Muscle of arm (tissue), 12 donors: Measurements from ENCODE around the gene CA10. TPM values are rescaled to one million over a fixed set of nuclear protein-coding genes. Genes with fewer than 3 reads are reported as not detected.

ENCODE experiments used
- DNase-seq: peaks from one replicate; pipeline ENCODE4 v3.0.0-alpha.2; 2013
- polyA plus RNA-seq, 12 donors: library from polyadenylated mRNA; unstranded; fragments of 120-200 nt; gene quantifications; one replicate each; pipeline ENCODE4 v1.2.1, GENCODE V29; 2013; ENCODE audit not compliant: insufficient read length in 12 of 12

Gene CA10
- polyA plus RNA-seq, 12 donors: 2.4 to 9.5 (median 6.5) TPM; not detected in 2

DNA sequence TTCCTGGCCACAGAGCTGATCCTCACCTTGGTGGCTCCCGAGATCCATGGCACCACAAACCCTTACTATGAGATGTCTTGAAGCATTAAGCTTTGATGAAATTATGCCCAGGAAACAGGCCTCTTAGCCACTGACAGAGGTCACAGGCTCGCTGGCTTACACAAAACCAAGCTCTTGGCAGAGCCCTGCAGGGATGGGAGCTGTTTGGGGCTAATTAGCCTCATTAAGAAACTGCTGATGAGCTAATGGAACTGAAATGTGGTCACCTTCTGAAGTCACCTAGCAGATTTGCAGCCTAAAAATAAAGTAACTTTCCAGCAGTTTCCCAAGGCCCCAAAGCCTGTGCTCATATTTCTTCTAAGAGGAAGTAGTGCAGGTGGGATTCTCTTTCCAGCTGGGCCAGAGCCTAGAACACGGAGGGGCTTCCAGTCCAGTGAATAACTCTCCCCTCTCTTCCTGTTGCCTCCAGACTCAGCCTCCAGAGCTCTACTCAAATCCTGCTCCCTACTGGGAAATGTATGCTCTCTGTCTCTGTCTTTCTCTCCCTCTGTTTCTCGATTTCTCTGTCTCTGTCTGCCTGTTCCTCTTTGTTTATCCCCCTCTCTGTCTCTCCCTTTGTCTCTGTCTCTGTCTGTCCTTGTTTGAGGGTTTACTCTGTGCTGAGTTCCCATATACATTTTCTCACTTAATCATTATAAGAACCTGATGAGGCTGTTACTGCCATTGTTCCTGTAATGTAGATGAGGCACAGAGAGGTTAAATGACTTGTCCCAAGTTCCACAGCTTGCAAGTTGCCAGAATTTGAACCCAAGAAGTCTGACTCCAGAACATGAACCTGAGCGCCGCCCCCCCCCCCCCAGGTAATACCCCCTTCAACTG, 338.9 kb downstream of the CA10 start:
- DNase-seq: no peak

DNA sequence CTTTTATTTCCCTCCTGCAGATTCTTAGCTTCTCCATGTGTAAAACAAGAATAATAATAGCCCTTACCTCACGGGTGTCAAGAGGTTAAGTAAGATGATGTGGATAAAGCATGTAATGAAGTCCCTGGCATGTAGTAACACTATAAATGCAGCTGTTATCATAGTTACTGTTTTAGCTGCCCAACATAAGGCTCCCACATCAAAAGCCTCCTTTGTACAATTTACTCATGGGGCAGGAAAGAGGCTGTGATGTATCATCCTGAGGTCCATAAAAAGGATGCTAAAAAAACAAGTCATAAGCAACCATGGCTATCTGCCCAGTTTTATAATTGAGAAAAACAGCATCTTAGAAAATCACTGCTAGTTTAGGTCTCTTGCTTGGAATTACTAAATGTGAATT, 339.7 kb downstream of the CA10 start:
- no peak for DNase-seq

DNA sequence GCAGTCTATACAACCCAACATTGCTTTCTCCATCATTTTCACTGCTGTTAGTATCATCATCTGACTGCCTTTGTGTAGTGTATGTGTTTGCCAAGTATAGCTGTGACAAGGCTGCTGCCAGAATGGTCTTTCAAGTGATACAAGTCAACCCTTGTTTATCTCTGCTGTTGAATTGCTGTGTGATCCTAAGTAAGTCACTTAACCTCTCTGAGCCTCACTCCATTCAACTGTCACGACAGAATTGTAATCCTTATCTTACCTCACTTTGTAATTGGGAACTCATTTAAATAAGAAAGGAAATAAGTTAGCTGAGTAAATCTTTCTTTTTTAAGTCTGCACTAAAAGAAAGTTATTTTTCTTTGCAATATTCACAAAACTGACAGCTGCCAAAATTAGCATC, 340.6 kb downstream of the CA10 start:
- no peak for DNase-seq

DNA sequence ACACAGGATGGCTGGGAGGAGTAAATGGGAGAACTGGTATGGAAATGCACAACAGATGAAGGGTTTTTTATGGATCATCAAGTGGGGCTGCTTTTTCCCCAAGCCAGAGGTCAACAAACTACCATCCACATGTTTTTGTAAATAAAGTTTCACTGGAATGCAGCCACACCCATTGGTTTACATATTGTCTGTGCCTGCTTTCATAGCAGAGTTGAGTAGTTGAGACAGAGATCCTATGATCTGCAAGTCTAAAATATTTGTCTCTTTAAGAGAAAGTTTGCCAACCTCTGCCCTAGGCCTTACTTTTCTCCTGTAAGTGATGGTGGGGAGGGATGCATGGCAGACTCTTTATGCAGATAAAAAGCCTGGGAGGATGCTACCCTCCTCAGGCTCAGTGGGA, 341.4 kb downstream of the CA10 start:
- DNase-seq: no peak

DNA sequence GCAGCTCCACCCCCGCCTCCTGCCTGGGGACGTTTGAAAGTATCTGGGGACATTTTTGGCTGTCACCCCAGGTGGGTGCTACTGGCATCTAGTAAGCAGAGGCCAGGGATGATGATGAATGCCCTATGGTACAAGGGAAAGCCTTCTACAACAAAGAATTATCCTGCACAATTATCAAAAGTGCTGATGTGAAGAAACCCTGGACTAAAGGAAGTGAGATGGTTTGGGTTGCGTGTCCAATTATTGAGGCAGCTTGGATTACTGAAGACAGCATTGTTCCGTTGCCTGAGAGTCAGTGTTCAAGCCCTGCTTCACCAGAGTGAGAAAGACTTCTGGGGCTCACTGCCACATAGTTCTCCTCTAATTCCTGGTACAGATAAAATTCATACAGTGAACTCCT, 343.4 kb downstream of the CA10 start:
- no peak for DNase-seq

DNA sequence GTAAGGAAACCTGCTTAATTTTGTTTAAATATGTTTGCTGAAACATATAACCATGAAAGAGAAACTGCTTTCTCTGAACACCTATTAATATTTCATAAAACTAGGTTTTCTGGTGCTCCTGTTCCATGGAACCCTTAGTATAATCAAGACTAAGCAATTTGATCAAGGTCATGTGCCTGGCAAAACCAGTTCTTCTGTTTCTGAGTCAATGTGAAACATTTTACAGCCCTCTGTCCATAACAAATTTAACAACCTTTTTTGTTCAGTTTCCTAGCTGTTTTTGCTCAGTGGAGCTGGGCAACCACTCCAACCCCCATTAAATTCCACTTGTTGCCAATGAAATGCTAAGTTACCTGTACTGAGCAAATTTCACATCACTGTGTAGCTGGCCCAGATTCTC, 344.0 kb downstream of the CA10 start:
- no peak for DNase-seq

DNA sequence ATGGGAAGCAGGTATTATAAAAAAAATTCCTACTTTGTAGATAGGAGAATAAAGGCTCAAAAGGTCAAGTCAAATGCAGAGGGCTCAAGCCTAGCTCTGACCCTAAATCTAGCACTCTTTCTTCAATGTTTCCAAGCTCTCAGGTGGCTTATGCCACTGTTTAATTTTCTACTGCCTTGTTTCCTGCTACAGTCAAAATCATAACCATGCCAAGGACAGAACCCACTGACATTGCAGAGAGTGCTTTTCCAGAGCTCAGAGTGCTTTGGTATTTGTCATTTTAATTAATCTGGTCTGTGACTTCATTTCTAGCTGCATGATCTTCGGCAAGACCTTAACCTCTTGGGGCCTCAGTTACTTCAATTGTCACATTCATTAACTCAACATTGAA, 344.7 kb downstream of the CA10 start:
- DNase-seq: no peak

DNA sequence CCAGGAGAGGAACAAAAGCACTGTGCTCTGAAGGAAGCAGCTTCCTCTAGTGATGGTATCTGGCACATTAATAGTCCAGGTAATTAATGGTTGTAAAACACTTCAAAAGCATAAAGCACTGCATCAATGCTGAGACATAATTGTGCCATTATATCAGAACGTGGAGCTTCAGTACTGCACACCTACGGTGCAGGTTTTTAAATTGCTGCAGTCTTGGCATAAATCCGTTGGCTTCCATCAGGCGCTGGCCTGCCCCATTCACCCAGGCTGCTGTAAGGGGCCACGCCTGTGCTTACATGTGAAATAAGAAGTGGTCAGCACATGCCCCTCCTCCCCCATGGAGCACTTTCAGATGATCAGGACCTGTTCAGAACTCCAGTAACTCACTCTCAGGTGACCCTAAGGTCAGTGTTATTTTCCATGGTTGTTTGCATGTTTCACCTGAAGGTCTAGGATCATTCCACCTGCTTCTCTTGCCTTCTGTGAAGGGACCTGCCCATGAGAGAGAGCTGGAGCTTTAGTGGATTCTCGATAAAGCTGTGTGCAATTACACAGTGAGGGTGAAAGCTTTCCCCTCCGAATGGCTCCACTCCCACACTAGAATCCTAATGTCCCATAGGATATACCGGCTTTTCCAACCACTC, 345.3 kb downstream of the CA10 start:
- DNase-seq: no peak

DNA sequence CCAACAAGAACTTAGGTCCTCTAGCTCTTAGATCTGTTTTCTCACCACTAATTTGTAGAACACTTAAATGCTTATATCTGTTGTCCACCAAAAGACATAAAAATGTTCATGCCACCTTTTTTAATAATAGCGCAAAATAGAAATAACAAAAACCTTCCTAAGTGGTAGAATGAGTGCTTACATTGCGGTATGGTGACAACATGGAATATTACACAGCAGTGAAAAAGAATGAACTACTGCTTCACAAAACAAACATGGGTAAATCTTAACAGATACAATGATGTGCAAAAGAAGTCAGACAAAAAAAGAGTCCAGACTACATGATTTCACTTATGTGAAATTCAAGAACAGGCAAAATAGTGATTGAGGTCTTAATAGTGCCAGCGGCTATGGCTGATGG, 351.1 kb downstream of the CA10 start:
- DNase-seq: no peak

DNA sequence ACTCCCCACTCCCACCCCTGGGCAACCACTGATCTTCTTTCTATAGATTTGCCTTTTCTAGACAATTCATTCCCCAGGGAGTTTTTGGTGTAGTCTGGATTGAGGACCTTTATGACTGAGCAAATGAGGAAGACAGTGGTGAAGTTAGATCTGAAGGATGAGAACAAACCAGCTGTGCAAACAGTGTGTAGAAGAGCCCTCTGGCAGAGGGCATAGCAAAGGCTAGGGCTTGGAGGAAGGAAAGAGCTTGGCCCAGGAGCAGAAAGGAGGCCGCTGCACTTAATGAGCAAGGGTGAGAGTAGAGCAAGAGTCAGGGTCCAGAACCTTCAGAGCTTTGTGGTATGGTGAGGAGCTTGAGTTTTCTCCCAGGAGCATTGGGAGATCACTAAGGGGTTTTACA, 352.7 kb downstream of the CA10 start:
- no peak for DNase-seq

DNA sequence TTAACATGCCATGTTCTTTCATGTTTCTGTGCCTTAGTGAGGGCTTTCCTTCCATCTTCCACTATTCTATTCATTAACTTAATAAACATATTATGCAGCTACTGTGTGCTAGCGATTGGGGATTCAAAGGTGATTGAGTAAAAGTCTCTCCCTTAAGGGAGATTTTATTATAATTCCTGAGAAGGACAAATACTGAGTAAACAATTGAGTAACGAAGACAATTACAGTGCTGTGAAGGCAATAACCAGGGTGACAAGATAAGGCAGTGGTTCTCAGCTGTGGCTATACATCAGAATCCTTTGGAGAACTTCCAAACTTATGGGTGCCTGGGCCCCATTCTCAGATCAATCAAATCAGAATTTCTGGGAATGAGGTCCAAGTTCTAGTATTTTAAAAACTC, 353.3 kb downstream of the CA10 start:
- DNase-seq: no peak

DNA sequence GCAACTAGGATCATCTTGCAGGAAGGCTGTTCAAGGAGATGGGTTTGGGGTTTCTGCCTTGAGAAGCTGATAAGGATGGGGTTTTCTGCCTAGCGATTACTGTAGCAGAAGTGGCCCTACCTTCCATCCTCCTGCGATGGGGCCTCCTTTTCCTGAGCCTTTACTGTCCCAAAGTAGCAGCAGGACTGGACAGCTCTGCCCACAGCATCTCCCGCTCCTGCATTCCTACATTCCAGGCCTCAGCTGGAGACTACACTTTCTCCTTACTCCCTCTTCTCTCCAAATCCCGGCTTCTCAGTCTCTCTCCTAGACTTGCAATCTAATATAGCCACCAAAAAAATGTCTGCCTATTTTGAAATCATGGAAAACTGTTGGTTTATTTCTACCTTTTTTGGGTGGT, 355.4 kb downstream of the CA10 start:
- DNase-seq: no peak

DNA sequence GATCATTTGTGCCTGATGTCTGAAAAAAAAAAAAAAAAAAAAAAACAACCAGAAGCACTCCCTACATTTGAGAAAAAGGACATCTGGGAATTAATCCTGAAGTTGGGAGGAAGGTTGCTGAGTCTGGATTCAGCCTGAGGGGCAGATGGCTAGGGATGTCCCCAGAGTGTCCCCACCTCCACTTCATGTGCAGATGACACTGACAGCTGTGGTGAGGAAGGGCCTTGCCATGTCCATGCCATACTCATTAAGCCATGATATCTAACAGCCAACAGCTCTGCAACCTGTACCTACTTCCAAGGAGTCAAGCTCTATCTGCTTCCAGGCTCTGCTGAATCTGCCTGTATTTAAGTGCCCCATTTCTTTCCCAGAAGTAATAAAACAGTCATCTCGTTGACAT, 356.0 kb downstream of the CA10 start:
- no peak for DNase-seq

DNA sequence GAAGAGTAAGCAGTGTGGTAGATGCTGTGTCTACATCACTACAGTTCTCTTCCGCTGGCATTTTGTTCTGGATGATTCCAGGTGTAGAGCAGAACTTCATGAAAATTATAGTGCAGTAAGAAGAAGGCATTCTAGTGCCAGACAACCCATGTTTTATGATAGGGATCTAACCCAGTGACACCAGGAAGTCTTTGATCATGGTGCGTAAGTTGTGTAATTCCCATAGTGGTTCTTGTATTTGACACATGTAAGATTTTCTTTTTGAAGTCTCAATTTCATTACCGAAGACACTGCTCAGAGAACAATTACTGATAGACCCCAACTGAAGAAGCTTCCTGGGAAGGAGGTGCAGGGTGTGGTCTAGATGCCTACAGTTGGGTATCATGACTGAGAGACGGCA, 356.9 kb downstream of the CA10 start:
- no peak for DNase-seq

DNA sequence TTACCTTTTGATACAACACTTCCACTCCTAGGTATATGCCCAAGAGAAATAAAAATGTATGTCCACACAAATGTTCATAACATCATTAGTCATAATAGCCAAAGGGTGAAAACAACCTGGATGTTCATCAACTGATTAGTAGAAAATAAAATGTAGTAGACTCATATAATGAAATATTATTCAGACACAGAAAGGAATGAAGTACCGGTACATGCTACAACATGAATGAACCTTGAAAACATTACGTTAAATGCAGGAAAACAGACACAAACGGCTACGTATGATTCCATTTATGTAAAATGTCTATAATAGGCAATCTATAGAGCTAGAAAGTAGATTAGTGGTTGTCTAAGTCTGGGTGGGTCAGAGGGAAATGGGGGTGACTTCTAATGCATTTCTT, 358.5 kb downstream of the CA10 start:
- no peak for DNase-seq

DNA sequence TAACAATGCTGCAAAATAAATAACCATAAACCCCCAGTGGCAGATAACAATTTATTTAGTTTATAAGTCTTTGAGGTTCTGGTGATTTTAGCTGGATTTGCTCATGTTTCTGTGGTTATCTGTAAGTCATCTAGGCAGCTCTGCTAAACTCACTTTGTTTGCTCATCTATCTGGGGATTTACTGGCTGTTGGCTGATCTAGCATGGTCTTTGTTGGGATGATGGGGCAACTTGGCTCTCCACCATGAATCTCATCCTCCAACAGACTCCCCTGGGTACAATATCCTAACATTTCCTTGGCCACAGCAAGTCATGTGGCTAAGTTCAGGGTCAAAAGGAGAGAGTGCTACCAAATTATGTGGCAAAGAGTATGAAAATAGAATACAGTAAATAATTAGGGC, 359.3 kb downstream of the CA10 start:
- no peak for DNase-seq

DNA sequence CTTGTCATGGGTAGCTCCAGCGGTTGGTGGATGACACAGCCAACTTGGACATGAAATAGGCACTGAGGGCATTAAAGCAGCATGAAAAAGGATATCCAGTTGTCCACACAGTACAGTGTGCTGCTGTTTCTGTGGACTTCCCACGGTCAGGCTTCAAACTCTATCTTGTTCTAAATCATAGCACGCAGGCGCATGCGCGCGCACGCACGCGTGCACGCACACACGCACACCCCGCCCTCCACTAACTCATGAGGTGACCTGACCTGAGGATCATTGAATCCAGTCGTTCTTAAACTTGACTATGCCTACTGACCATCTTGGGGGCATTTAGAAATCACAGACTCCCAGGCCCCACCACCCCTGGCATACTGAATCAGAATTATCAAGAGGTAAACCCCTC, 361.4 kb downstream of the CA10 start:
- no peak for DNase-seq

DNA sequence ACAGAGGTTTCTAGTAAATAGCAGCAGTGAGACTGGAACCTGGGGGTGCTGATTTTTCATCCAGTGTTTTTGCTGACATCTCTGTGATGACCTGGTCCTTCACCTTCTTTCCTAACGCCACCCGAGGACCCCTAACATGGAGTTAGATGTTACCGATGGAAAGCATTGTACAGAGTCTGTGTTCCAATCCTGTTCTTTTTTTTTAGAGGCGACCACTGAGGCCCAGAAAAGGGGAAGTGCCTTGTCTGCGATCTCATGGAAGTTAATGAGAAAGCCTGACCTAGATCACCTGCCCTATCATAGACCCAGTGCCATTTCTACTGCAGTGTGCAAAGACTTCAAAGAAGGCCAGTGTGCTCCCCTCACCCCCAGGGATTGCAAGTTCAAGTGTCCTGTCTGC, 362.5 kb downstream of the CA10 start:
- no peak for DNase-seq

DNA sequence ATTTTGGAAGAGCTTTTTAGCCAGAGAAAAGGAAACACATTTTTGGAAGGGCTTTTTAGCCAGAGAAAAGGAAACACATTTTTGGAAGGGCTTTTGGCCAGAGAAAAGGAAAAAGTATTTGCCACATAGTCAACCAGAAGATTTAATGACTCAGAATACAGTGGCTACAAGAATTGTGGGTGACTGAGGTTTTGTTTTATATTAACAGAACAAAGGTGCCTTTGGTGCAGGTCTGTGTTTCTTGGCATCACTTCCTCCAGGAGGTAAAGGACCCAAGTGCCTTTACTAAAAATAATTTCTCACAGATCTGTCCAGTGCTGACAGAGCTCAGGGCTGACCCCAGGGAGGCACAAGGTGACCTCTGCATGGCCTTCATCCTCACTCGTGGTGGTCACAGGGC, 363.1 kb downstream of the CA10 start:
- no peak for DNase-seq

DNA sequence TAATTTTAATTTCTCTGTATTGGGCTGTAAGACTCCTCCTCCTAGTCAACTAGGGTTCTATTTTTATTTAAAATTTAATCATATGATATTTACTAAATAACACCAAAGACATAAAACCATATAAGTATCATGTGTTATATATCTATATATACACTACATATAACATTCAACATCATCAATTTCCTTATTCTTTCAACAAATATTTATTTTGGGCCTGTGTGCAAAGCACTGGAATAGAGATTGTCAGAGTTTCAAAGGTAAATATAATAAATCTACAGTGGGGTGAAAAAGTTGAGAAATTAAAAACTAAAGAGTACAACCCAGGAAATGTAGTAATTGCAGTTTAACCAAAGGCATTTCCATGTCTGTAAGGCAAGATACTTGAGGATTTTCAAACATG, 364.0 kb downstream of the CA10 start:
- DNase-seq: no peak

DNA sequence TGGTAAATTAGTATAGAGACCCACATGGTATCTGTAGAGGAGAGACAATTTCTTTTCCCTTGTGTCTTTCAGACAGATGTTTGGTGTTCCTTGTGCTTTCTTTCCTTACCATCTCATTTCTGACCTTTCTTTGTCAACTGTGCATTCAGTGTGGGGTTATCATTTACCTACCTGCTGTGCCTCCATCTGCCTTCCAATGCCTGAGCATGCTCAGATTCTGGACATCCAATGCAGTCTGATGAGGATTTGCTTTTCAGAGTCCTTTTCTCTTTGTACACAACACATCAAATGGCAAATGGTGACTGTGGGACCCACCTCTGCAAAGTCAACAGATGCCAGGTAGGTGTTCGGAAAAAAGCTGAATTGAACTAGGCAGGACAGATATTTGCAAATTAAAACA, 364.8 kb downstream of the CA10 start:
- no peak for DNase-seq

DNA sequence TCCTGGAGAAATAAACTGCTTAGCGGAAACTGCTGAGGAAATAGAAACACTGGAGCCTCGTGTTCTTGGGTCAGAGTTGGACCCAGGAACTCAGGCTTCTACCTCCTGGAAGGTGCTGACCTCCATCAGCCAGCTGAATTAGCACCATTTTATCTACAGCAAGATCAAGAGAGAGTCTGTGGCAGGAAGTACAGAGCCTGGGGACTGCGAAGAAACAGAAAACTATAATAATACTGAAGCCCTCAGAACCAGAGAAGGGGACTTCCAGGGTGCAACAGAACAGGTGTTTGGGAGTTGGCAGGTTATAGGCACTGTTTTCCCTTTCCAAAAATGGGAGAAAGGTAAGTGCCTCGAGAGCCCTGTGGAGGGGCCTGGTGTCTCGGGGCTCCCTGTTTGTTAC, 379.7 kb downstream of the CA10 start:
- no peak for DNase-seq

DNA sequence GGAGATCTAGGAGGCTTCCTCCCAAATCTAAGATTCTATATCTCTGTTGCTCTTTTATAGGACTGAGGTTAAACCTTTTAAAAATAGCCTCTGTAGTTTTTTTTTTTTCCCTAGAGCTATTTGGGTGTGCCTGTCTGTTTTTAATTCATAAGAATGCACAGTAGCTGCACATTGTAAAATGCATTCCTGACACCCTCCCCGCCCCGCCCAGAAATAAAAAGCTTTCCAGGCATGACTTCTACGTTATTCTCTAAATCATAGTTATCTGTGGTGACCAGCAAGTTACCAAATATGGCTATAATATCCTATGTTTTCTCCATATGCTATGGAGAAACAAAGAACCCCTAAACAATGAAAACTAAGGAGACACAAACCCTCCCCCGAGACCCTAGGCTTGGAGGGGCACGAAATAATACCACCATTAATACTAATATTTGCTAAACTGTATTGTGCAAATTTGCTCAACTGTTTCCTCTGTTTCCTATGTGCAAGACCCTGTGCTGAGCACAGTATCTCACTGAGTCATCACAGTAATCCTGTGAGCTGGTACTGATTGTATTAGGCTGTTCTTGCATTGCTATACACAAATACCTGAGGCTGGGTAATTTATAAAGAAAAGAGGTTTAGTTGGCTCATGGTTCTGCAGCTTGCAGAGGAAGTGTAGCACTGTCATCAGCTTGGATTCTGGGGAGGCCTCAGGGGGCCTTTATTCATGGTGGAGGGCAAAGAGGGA, 388.3 kb downstream of the CA10 start:
- no peak for DNase-seq
